ENCODE data around the gene ERN2. TPM values are rescaled to one million over a fixed set of nuclear protein-coding genes. Genes with fewer than 3 reads are reported as not detected.
A peak's percentile ranks its signal among the peaks of the same experiment; 100 is the strongest.

The ERN2 gene
- polyA plus RNA-seq, 1 of the 3 experiments (the other 2 are of a cell fraction), result 0.03 TPM

- TF ChIP-seq, protein P1, sequence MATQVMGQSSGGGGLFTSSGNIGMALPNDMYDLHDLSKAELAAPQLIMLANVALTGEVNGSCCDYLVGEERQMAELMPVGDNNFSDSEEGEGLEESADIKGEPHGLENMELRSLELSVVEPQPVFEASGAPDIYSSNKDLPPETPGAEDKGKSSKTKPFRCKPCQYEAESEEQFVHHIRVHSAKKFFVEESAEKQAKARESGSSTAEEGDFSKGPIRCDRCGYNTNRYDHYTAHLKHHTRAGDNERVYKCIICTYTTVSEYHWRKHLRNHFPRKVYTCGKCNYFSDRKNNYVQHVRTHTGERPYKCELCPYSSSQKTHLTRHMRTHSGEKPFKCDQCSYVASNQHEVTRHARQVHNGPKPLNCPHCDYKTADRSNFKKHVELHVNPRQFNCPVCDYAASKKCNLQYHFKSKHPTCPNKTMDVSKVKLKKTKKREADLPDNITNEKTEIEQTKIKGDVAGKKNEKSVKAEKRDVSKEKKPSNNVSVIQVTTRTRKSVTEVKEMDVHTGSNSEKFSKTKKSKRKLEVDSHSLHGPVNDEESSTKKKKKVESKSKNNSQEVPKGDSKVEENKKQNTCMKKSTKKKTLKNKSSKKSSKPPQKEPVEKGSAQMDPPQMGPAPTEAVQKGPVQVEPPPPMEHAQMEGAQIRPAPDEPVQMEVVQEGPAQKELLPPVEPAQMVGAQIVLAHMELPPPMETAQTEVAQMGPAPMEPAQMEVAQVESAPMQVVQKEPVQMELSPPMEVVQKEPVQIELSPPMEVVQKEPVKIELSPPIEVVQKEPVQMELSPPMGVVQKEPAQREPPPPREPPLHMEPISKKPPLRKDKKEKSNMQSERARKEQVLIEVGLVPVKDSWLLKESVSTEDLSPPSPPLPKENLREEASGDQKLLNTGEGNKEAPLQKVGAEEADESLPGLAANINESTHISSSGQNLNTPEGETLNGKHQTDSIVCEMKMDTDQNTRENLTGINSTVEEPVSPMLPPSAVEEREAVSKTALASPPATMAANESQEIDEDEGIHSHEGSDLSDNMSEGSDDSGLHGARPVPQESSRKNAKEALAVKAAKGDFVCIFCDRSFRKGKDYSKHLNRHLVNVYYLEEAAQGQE (IDR thresholded peaks at IDR 0.05; ENCODE audit: low read depth, low read length), result peak; percentile 31; the same call in 1 of the 2 replicates
- TF ChIP-seq RXRA (IDR thresholded peaks at IDR 0.05; ENCODE audit: borderline replicate concordance, low read depth), result no peak
- TF ChIP-seq SMC3 (IDR thresholded peaks at IDR 0.05; ENCODE audit: low read depth, low read length), result no peak
- no peak for TF ChIP-seq USF1 (IDR thresholded peaks at IDR 0.05; ENCODE audit: borderline replicate concordance, low read depth)
- TF ChIP-seq NFIC (IDR thresholded peaks at IDR 0.05; ENCODE audit: borderline replicate concordance), result no peak
- peak; percentile 80 for TF ChIP-seq CHD2 (IDR thresholded peaks at IDR 0.05; ENCODE audit: low read length, partially characterized antibody)
- TF ChIP-seq RAD21 (IDR thresholded peaks at IDR 0.05; ENCODE audit: low read length), result peak; percentile 27; the same call in 1 of the 2 replicates
Measured at GRCh38 chr16:23678430-23679273, 34.4 kb downstream of the ERN2 start, which contains the start of gene PLK1 (continued).

- CTCF ChIA-PET, result interaction anchor here (0.6 to 3.1 kb wide), 6 partner anchors 8 to 1376 kb away, joined by 3 to 19 read pairs (median 4); no protein-coding TSS in a partner anchor
- H3K4me2 ChIP-seq, result no peak overlapping the region
- WGBS (ENCODE audit: low lambda C conversion rate), result 100% methylated on average over 2 of the region's 2 CpGs
- H3K27ac ChIP-seq (ENCODE audit: low read depth in 2 of 2, low read length in 1 of 2), result no peak overlapping the region
- peaks cover 17 to 25% of the 10 kb centered on the region in 2 experiments; a peak in 2 of 4 replicates for H3K4me1 ChIP-seq (ENCODE audit: control insufficient read depth in 1 of 2, insufficient read depth in 2 of 2, low read depth in 1 of 2, low read length in 1 of 2)
- DNase-seq, result no peak
- no peaks in the 10 kb centered on the region for H3K9me2 ChIP-seq
- peaks cover 11% of the 10 kb centered on the region for H3F3A ChIP-seq (replicated peaks; ENCODE audit: insufficient read depth)
- no peak overlapping the region for H2AFZ ChIP-seq (ENCODE audit: low read depth)
- H3K4me3 ChIP-seq (ENCODE audit: low read depth in 2 of 2, low read length in 1 of 2), result no peak overlapping the region
- H3K36me3 ChIP-seq (replicated peaks in 1 of 2; ENCODE audit: control insufficient read depth in 1 of 2, insufficient read depth in 2 of 2, low read length in 1 of 2), result peaks cover 27 to 29% of the 10 kb centered on the region in 2 experiments
- peaks cover 22% of the 10 kb centered on the region for H4K20me1 ChIP-seq (ENCODE audit: insufficient read depth)
- no peak overlapping the region for H3K9ac ChIP-seq
- H3K9me3 ChIP-seq, result no peaks in the 10 kb centered on the region
- POLR2A ChIA-PET, result no interaction called here
- H3K79me2 ChIP-seq (ENCODE audit: insufficient read depth), result peaks cover 44% of the 10 kb centered on the region
- H3K27me3 ChIP-seq (ENCODE audit: insufficient read depth), result no peaks in the 10 kb centered on the region
- TF ChIP-seq, protein P2, sequence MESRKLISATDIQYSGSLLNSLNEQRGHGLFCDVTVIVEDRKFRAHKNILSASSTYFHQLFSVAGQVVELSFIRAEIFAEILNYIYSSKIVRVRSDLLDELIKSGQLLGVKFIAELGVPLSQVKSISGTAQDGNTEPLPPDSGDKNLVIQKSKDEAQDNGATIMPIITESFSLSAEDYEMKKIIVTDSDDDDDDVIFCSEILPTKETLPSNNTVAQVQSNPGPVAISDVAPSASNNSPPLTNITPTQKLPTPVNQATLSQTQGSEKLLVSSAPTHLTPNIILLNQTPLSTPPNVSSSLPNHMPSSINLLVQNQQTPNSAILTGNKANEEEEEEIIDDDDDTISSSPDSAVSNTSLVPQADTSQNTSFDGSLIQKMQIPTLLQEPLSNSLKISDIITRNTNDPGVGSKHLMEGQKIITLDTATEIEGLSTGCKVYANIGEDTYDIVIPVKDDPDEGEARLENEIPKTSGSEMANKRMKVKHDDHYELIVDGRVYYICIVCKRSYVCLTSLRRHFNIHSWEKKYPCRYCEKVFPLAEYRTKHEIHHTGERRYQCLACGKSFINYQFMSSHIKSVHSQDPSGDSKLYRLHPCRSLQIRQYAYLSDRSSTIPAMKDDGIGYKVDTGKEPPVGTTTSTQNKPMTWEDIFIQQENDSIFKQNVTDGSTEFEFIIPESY (IDR thresholded peaks at IDR 0.05; ENCODE audit: borderline replicate concordance, low read depth), result no peak
- TF ChIP-seq, protein P3, sequence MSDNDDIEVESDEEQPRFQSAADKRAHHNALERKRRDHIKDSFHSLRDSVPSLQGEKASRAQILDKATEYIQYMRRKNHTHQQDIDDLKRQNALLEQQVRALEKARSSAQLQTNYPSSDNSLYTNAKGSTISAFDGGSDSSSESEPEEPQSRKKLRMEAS (IDR thresholded peaks at IDR 0.05; ENCODE audit: low read depth), result no peak
- no peak for TF ChIP-seq TCF12 (IDR thresholded peaks at IDR 0.05)
- TF ChIP-seq, protein P1 (IDR thresholded peaks at IDR 0.05; ENCODE audit: low read depth, low read length), result no peak
- no peak for TF ChIP-seq RXRA (IDR thresholded peaks at IDR 0.05; ENCODE audit: borderline replicate concordance, low read depth)
- TF ChIP-seq ELF1 (IDR thresholded peaks at IDR 0.05), result no peak
- TF ChIP-seq RCOR1 (IDR thresholded peaks at IDR 0.05; ENCODE audit: low read length), result no peak
- TF ChIP-seq, protein P4, sequence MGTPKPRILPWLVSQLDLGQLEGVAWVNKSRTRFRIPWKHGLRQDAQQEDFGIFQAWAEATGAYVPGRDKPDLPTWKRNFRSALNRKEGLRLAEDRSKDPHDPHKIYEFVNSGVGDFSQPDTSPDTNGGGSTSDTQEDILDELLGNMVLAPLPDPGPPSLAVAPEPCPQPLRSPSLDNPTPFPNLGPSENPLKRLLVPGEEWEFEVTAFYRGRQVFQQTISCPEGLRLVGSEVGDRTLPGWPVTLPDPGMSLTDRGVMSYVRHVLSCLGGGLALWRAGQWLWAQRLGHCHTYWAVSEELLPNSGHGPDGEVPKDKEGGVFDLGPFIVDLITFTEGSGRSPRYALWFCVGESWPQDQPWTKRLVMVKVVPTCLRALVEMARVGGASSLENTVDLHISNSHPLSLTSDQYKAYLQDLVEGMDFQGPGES (IDR thresholded peaks at IDR 0.05; ENCODE audit: low read depth, low read length), result no peak
- no peak for TF ChIP-seq TAF1 (IDR thresholded peaks at IDR 0.05; ENCODE audit: borderline replicate concordance, low read depth, low read length)
- TF ChIP-seq FOXJ3 (CRISPR knock-in tag; IDR thresholded peaks at IDR 0.05), result no peak
- no peak for TF ChIP-seq NRF1 (IDR thresholded peaks at IDR 0.05; ENCODE audit: low read depth, low read length)
- no peak for TF ChIP-seq RFX5 (IDR thresholded peaks at IDR 0.05; ENCODE audit: low read length)
Measured at GRCh38 chr16:23676924-23677480, 36.0 kb downstream of the ERN2 start.
